ENCODE results near the gene CLASP1. TPM values are rescaled to one million over a fixed set of nuclear protein-coding genes. Genes with fewer than 3 reads are reported as not detected.

Gene CLASP1
- total and polyA plus RNA-seq, 2 of the 8 experiments (the other 6 are each of a cell fraction or from before 2014, with no cell fraction given), result 7.3 to 53.9 TPM

- no peak overlapping the region for H3K56ac ChIP-seq (replicated peaks; ENCODE audit: insufficient read length, low read depth, low read length)
- no peak overlapping the region for H3K4me3 ChIP-seq (ENCODE audit: extremely low read depth in 1 of 4, insufficient read depth in 2 of 4, low read depth in 3 of 4, low read length in 4 of 4)
- no peaks in the 10 kb centered on the region for H3K4me1 ChIP-seq (replicated peaks in 1 of 4; ENCODE audit: control insufficient read depth in 3 of 4, insufficient read depth in 4 of 4, low read length in 3 of 4)
- no peak overlapping the region for H2AFZ ChIP-seq (ENCODE audit: low read length)
- no peak overlapping the region for H3K14ac ChIP-seq (ENCODE audit: insufficient read length)
- no peak overlapping the region for H2BK5ac ChIP-seq (ENCODE audit: low read depth, low read length)
- peaks cover 0 to 58% of the 10 kb centered on the region in 2 experiments; a peak in 2 of 4 replicates for H3K79me2 ChIP-seq (ENCODE audit: control insufficient read depth in 1 of 2, insufficient read depth in 2 of 2, low read length in 2 of 2)
- no peaks in the 10 kb centered on the region for H3K23me2 ChIP-seq (ENCODE audit: low read depth, low read length)
- H4K8ac ChIP-seq (ENCODE audit: extremely low read depth, insufficient read depth, low read length), result no peak overlapping the region
- H3K4ac ChIP-seq (replicated peaks; ENCODE audit: insufficient read length, low read depth, low read length), result no peak overlapping the region
- no peak overlapping the region for H3K27ac ChIP-seq (ENCODE audit: low read depth, low read length)
- H2BK15ac ChIP-seq (ENCODE audit: low read length), result no peak overlapping the region
- DNase-seq (ENCODE audit: low read depth in 1 of 2, low spot score in 2 of 2) (no peak), FAIRE-seq (no peak)
- no peak overlapping the region for H3K4me2 ChIP-seq (ENCODE audit: insufficient read depth in 1 of 2, low read depth in 2 of 2, low read length in 2 of 2)
- H3K23ac ChIP-seq (ENCODE audit: insufficient read length), result no peak overlapping the region
- H2BK20ac ChIP-seq (ENCODE audit: low read length), result no peak overlapping the region
- H3K18ac ChIP-seq (ENCODE audit: extremely low read depth, low read length), result no peak overlapping the region
- peaks cover 3 to 6% (median 5%) of the 10 kb centered on the region in 4 experiments; a peak in 7 of 8 replicates for H3K36me3 ChIP-seq (ENCODE audit: control insufficient read depth in 2 of 4, insufficient read depth in 4 of 4, low read length in 3 of 4)
- H3K9me3 ChIP-seq (ENCODE audit: insufficient read depth in 2 of 2, low read depth in 1 of 2, low read length in 1 of 2), result no peaks in the 10 kb centered on the region
- H4K5ac ChIP-seq (ENCODE audit: insufficient read length, low read depth, low read length), result no peak overlapping the region
- WGBS, 2 experiments (ENCODE audit: extremely low coverage in 1 of 2, insufficient coverage in 1 of 2, insufficient read length in 1 of 2, insufficient replicate concordance in 2 of 2, low coverage in 1 of 2, low lambda C conversion rate in 2 of 2, missing lambda C conversion rate in 1 of 2), result 86% methylated on average over 11 of the region's 11 CpGs; no CpG with 5 or more reads in 1 of the 2 experiments
- no peak overlapping the region for H2AK5ac ChIP-seq (ENCODE audit: low read depth, low read length)
- no peaks in the 10 kb centered on the region for H3K27me3 ChIP-seq (replicated peaks in 1 of 4; ENCODE audit: control insufficient read depth in 3 of 4, extremely low read depth in 1 of 4, insufficient read depth in 3 of 4, low read length in 3 of 4)
- H2BK120ac ChIP-seq (replicated peaks; ENCODE audit: low read depth, low read length), result no peak overlapping the region
- H4K20me1 ChIP-seq (replicated peaks in 1 of 2; ENCODE audit: control insufficient read depth in 1 of 2, insufficient read depth in 2 of 2, low read length in 2 of 2), result peaks cover 0 to 2% of the 10 kb centered on the region in 2 experiments
- no peak overlapping the region for H2BK12ac ChIP-seq (ENCODE audit: low read depth, low read length)
- ChIA-PET POLR2A (ENCODE audit: partially characterized antibody) (interaction anchor here (1.6 kb wide), 1 partner anchor 76 kb away, joined by 4 read pairs; the partner anchor contains the start of gene RNU4ATAC), CTCF (ENCODE audit: partially characterized antibody) (interaction anchor here (1.2 to 3.0 kb wide), 5 partner anchors 8 to 29 kb away, joined by 3 to 13 read pairs (median 3); no protein-coding TSS in a partner anchor)
- H3K9ac ChIP-seq (replicated peaks in 1 of 4; ENCODE audit: extremely low read depth in 1 of 4, low read depth in 3 of 4, low read length in 3 of 4), result no peak overlapping the region
- peaks cover 4% of the 10 kb centered on the region for H3K79me1 ChIP-seq (ENCODE audit: low read depth, low read length)
- no peak overlapping the region for H4K91ac ChIP-seq (replicated peaks; ENCODE audit: insufficient read length, low read length)
- TF ChIP-seq SAP30 (IDR thresholded peaks at IDR 0.05; ENCODE audit: insufficient read depth, insufficient replicate concordance, low read length) (no peak), JUN (IDR thresholded peaks at IDR 0.05; ENCODE audit: low read depth, low read length) (no peak), EP300 (IDR thresholded peaks at IDR 0.05; ENCODE audit: borderline replicate concordance in 1 of 2, low read depth in 2 of 2, low read length in 2 of 2) (no peak), CHD1 (IDR thresholded peaks at IDR 0.05; ENCODE audit: low read depth, low read length) (no peak), BACH1 (IDR thresholded peaks at IDR 0.05; ENCODE audit: low read length) (no peak), SRF (IDR thresholded peaks at IDR 0.05; ENCODE audit: low read depth, low read length) (no peak), GTF2F1 (IDR thresholded peaks at IDR 0.05; ENCODE audit: borderline replicate concordance, low read depth, low read length) (no peak), FOSL1 (IDR thresholded peaks at IDR 0.05; ENCODE audit: insufficient read depth, low read depth, low read length) (no peak), SIRT6 (IDR thresholded peaks at IDR 0.05; ENCODE audit: low read length) (no peak), POLR2AphosphoS5 (IDR thresholded peaks at IDR 0.05; ENCODE audit: low read depth, low read length) (no peak), RBBP5 (IDR thresholded peaks at IDR 0.05; ENCODE audit: borderline replicate concordance, low read depth, low read length) (no peak), CTBP2 (IDR thresholded peaks at IDR 0.05; ENCODE audit: borderline replicate concordance, insufficient read depth, insufficient read length, low read length) (no peak)
Measured at GRCh38 chr2:121605820-121606733, 43.2 kb downstream of the CLASP1 start.

Data from H1 (cell line).